DMS153 (cell line): ENCODE data around the gene FBXO9.
"Not testable (repeated sequence)": the region's sequence is repeated elsewhere in the genome, so short reads cannot be mapped to it uniquely, and the experiment has no call there.

Experiments
- DNase-seq: peaks from one replicate; lab custom pipeline; 2025; lab: John Stamatoyannopoulos, UW

Gene FBXO9

GRCh38 chr6:53048431-53049195 lies 16.6 kb upstream of the FBXO9 start:
- no peak for DNase-seq

- no peak for DNase-seq
Observed at GRCh38 chr6:53049415-53049814, 15.8 kb upstream of the FBXO9 start.

- not testable (repeated sequence) for DNase-seq
Observed at GRCh38 chr6:53052152-53052551, 13.1 kb upstream of the FBXO9 start.

- no peak for DNase-seq
Observed at GRCh38 chr6:53054532-53054931, 10.7 kb upstream of the FBXO9 start.

- no peak for DNase-seq
Observed at GRCh38 chr6:53055873-53056272, 9.3 kb upstream of the FBXO9 start.

- DNase-seq = peak; percentile 30
Observed at GRCh38 chr6:53056273-53056672, 8.9 kb upstream of the FBXO9 start.

GRCh38 chr6:53058388-53059195 lies 6.6 kb upstream of the FBXO9 start:
- DNase-seq = no peak

GRCh38 chr6:53059648-53060589 lies 5.3 kb upstream of the FBXO9 start:
- DNase-seq = no peak

GRCh38 chr6:53062169-53062539 lies 3.0 kb upstream of the FBXO9 start:
- DNase-seq = no peak

- not testable (repeated sequence) for DNase-seq
Observed at GRCh38 chr6:53064255-53064654, 949 bp upstream of the FBXO9 start.

GRCh38 chr6:53064726-53065265 lies 408 bp upstream of the FBXO9 start:
- peak; percentile 93 for DNase-seq

- DNase-seq = no peak
Observed at GRCh38 chr6:53066077-53066417, 843 bp downstream of the FBXO9 start.

GRCh38 chr6:53066874-53067706 lies 1.9 kb downstream of the FBXO9 start:
- DNase-seq = no peak

- no peak for DNase-seq
Observed at GRCh38 chr6:53067849-53068361, 2.7 kb downstream of the FBXO9 start.

GRCh38 chr6:53069427-53069826 lies 4.2 kb downstream of the FBXO9 start:
- no peak for DNase-seq

- DNase-seq = no peak
Observed at GRCh38 chr6:53070806-53071205, 5.6 kb downstream of the FBXO9 start.

- no peak for DNase-seq
Observed at GRCh38 chr6:53074347-53074746, 9.1 kb downstream of the FBXO9 start.

- DNase-seq = no peak
Observed at GRCh38 chr6:53080813-53081212, 15.6 kb downstream of the FBXO9 start.

GRCh38 chr6:53086302-53086701 lies 21.1 kb downstream of the FBXO9 start:
- DNase-seq = no peak

- DNase-seq = no peak
Observed at GRCh38 chr6:53089948-53090347, 24.7 kb downstream of the FBXO9 start.

- no peak for DNase-seq
Observed at GRCh38 chr6:53090576-53090975, 25.4 kb downstream of the FBXO9 start.
